Uterus (tissue), 4 donors: ENCODE measurements around the gene CRCP. TPM values are rescaled to one million over a fixed set of nuclear protein-coding genes. Genes with fewer than 3 reads are reported as not detected.

Experiments used
- DNase-seq, 2 donors: peaks; one replicate each; pipeline ENCODE4 v3.0.0-alpha.2; 2019 to 2020
- H3K27ac ChIP-seq, 2 donors: fragments of 200-600 bp; sonication (generic); 1 replicate in 1 of 2; 2 replicates in 1 of 2; pipeline ENCODE4 v1.5.1; 2016 to 2018
- H3K27me3 ChIP-seq, 2 donors: fragments of 200-600 bp; sonication (generic); one replicate each; pipeline ENCODE4 v1.5.1; 2018 to 2019; ENCODE audit warnings: control low read depth in 1 of 2
- H3K36me3 ChIP-seq, 2 donors: fragments of 200-600 bp; sonication (generic); one replicate each; pipeline ENCODE4 v1.5.1; 2019; ENCODE audit warnings: control low read depth in 1 of 2
- H3K4me1 ChIP-seq, 2 donors: fragments of 200-600 bp; sonication (generic); one replicate each; pipeline ENCODE4 v1.5.1; 2018 to 2019; ENCODE audit warnings: control low read depth in 1 of 2
- H3K4me3 ChIP-seq, 2 donors: fragments of 200-600 bp; sonication (generic); 1 replicate in 1 of 2; 2 replicates in 1 of 2; pipeline ENCODE4 v1.5.1; 2018 to 2019; ENCODE audit warnings: mild to moderate bottlenecking in 1 of 2
- H3K9me3 ChIP-seq, 2 donors: fragments of 200-600 bp; sonication (generic); one replicate each; pipeline ENCODE4 v1.5.1; 2019; ENCODE audit warnings: control low read depth in 1 of 2
- CTCF ChIP-seq, 4 experiments: fragments of 200-600 bp in 2 of 4; fragments of 450-650 bp in 2 of 4; sonication (generic) in 2 of 4; IDR thresholded peaks; one replicate each; pipeline ENCODE4 v1.5.1; 2016 to 2019; ENCODE audit warnings: antibody characterized with exemption in 4 of 4, mild to moderate bottlenecking in 2 of 4, moderate library complexity in 1 of 4
- POLR2A ChIP-seq, 2 donors: fragments of 450-650 bp; IDR thresholded peaks; one replicate each; pipeline ENCODE4 v1.6.1; 2016; ENCODE audit warnings: antibody characterized with exemption in 2 of 2, mild to moderate bottlenecking in 1 of 2, moderate library complexity in 1 of 2
- intact Hi-C: fragments of 100-400 bp; cut with DNase I; formaldehyde crosslinking; loops from one replicate; pipeline ENCODE4 v1.15.1; 2023; ENCODE audit warnings: low total_unique reads
- total RNA-seq, 4 donors: library from RNA; depleted of rRNA in 3 of 4; stranded (reverse); fragments of >200 nt in 3 of 4; gene quantifications; one replicate each; pipeline versions ENCODE4 v1.1.0 to v1.2.4, GENCODE V29; 2014 to 2023
- donor health status: DM: yes; HTN: yes; CAD: no.

CRCP gene
- total RNA-seq, 4 donors from 2014 or later, result 8.5 to 39.7 (median 37.6) TPM

- intact Hi-C loops, result no loop called here
- TF ChIP-seq CTCF (IDR thresholded peaks at IDR 0.05) (no peak), POLR2A (IDR thresholded peaks at IDR 0.05) (no peak)
- H3K27me3 ChIP-seq, result no peaks in the 10 kb centered on the region
- H3K36me3 ChIP-seq, result no peaks in the 10 kb centered on the region
- no peak overlapping the region for H3K27ac ChIP-seq
- H3K4me1 ChIP-seq, result no peaks in the 10 kb centered on the region
- no peak overlapping the region for H3K4me3 ChIP-seq
- no peaks in the 10 kb centered on the region for H3K9me3 ChIP-seq
- DNase-seq, result no peak
These were observed 69.1 kb downstream of the CRCP start for GRCh38 chr7:66183700-66184099.

- no peaks in the 10 kb centered on the region for H3K4me1 ChIP-seq
- H3K9me3 ChIP-seq, result no peaks in the 10 kb centered on the region
- H3K27me3 ChIP-seq, result no peaks in the 10 kb centered on the region
- no peaks in the 10 kb centered on the region for H3K36me3 ChIP-seq
- TF ChIP-seq CTCF (IDR thresholded peaks at IDR 0.05) (no peak), POLR2A (IDR thresholded peaks at IDR 0.05) (no peak)
- H3K27ac ChIP-seq, result no peak overlapping the region
- DNase-seq, result no peak
- intact Hi-C loops, result no loop called here
- no peak overlapping the region for H3K4me3 ChIP-seq
These were observed 71.1 kb downstream of the CRCP start for GRCh38 chr7:66185680-66186187.

- no peaks in the 10 kb centered on the region for H3K9me3 ChIP-seq
- intact Hi-C loops, result no loop called here
- no peaks in the 10 kb centered on the region for H3K36me3 ChIP-seq
- no peak overlapping the region for H3K27ac ChIP-seq
- no peak overlapping the region for H3K4me3 ChIP-seq
- DNase-seq, result no peak
- TF ChIP-seq POLR2A (IDR thresholded peaks at IDR 0.05) (no peak), CTCF (IDR thresholded peaks at IDR 0.05) (no peak)
- H3K4me1 ChIP-seq, result no peaks in the 10 kb centered on the region
- H3K27me3 ChIP-seq, result no peaks in the 10 kb centered on the region
These were observed 72.3 kb downstream of the CRCP start for GRCh38 chr7:66186991-66187390.

- no peak for DNase-seq
- intact Hi-C loops, result no loop called here
- Histone ChIP-seq H3K36me3 (no peaks in the 10 kb centered on the region), H3K27me3 (no peaks in the 10 kb centered on the region), H3K9me3 (no peaks in the 10 kb centered on the region), H3K4me1 (no peaks in the 10 kb centered on the region), H3K27ac (no peak overlapping the region), H3K4me3 (no peak overlapping the region)
- TF ChIP-seq POLR2A (IDR thresholded peaks at IDR 0.05), result no peak
- no peak for TF ChIP-seq CTCF (IDR thresholded peaks at IDR 0.05)
These were observed 73.3 kb downstream of the CRCP start for GRCh38 chr7:66187905-66188304.

- intact Hi-C loops, result no loop called here
- Histone ChIP-seq H3K4me3 (no peak overlapping the region), H3K9me3 (no peaks in the 10 kb centered on the region), H3K27ac (no peak overlapping the region), H3K4me1 (no peaks in the 10 kb centered on the region), H3K27me3 (no peaks in the 10 kb centered on the region), H3K36me3 (no peaks in the 10 kb centered on the region)
- TF ChIP-seq CTCF (IDR thresholded peaks at IDR 0.05), result no peak
- TF ChIP-seq POLR2A (IDR thresholded peaks at IDR 0.05), result no peak
- no peak for DNase-seq
These were observed 74.0 kb downstream of the CRCP start for GRCh38 chr7:66188645-66189044.
